Lower leg skin (tissue), 4 donors: ENCODE data around the gene NAE1. TPM values are rescaled to one million over a fixed set of nuclear protein-coding genes. Genes with fewer than 3 reads are reported as not detected.
"Not testable (repeated sequence)": the region's sequence is repeated elsewhere in the genome, so short reads cannot be mapped to it uniquely, and the experiment has no call there.

Source experiments
- DNase-seq, 2 donors: peaks; one replicate each; pipeline ENCODE4 v3.0.0-alpha.2; 2019; ENCODE audit warnings: low spot score in 2 of 2
- H3K4me3 ChIP-seq: fragments of 200-600 bp; sonication (generic); 2 replicates; pipeline ENCODE4 v1.5.1; 2017; ENCODE audit warnings: mild to moderate bottlenecking, low read depth; ENCODE audit not compliant: poor library complexity, severe bottlenecking
- CTCF ChIP-seq, 3 donors: fragments of 450-650 bp; IDR thresholded peaks; one replicate each; pipeline ENCODE4 v1.5.1; 2016; ENCODE audit warnings: antibody characterized with exemption in 3 of 3, mild to moderate bottlenecking in 3 of 3, moderate library complexity in 2 of 3
- POLR2A ChIP-seq, 2 donors: fragments of 450-650 bp; IDR thresholded peaks; one replicate each; pipeline ENCODE4 v1.6.1; 2016 to 2017; ENCODE audit warnings: antibody characterized with exemption in 2 of 2, mild to moderate bottlenecking in 1 of 2, moderate library complexity in 1 of 2
- WGBS, 2 donors: methylation state at CpG; one replicate each; pipeline ENCODE4 v1.1.5; 2018; 5-methylcytosine and 5-hydroxymethylcytosine counted together
- intact Hi-C: fragments of 100-400 bp; cut with DNase I; formaldehyde crosslinking; loops from one replicate; pipeline ENCODE4 v1.15.0; 2023; ENCODE audit warnings: low total_unique reads
- total RNA-seq, 4 donors: library from RNA; depleted of rRNA; stranded (reverse); fragments of >200 nt; gene quantifications; one replicate each; pipeline ENCODE4 v1.1.0, GENCODE V29; 2016

NAE1 gene
- total RNA-seq, 4 donors from 2014 or later: 36.9 to 49.1 (median 41.3) TPM

DNA sequence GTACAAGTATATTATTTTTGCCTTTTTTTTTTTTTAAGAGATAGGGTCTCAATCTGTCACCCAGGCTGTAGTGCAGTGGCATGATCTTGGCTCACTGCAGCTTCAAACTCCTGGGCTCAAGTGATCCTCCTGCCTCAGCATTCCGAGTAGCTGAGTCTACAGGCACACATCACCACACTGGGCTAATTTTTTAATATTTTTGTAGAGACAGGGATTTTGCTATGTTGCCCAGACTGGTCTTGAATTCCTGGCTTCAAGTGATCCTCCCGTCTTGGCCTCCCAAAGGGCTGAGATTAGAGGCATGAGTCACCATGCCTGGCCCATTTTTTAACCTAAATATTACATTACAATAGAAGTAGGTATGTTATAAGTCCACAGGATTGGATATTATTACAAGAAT lies 32.6 kb downstream of the NAE1 start:
- TF ChIP-seq CTCF (IDR thresholded peaks at IDR 0.05): no peak
- TF ChIP-seq POLR2A (IDR thresholded peaks at IDR 0.05): no peak
- intact Hi-C loops: no loop called here
- H3K4me3 ChIP-seq: no peak overlapping the region
- WGBS, 2 donors: 71 to 73% methylated on average over 2 of the region's 2 CpGs
- DNase-seq: no peak

DNA sequence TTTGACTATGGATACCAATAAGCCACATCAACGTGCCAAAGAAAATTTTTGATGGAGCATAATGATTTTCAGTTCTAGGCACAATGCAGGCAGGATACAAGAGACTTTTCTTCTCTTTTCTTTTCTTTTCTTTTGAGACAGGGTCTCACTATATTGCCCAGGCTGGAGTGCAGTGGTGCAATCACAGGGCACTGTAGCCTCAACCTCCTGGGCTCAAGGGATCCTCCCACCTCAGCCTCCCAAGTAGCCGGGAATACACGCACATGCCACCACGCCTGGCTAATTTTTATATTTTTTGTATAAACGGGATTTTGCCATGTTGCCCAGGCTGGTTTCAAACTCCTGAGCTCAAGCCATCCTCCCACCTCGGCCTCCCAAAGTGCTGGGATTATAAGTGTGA lies 36.8 kb downstream of the NAE1 start:
- H3K4me3 ChIP-seq, intact Hi-C loops, DNase-seq: not testable (repeated sequence)
- 90 to 91% methylated on average over 6 of the region's 6 CpGs for WGBS, 2 donors

DNA sequence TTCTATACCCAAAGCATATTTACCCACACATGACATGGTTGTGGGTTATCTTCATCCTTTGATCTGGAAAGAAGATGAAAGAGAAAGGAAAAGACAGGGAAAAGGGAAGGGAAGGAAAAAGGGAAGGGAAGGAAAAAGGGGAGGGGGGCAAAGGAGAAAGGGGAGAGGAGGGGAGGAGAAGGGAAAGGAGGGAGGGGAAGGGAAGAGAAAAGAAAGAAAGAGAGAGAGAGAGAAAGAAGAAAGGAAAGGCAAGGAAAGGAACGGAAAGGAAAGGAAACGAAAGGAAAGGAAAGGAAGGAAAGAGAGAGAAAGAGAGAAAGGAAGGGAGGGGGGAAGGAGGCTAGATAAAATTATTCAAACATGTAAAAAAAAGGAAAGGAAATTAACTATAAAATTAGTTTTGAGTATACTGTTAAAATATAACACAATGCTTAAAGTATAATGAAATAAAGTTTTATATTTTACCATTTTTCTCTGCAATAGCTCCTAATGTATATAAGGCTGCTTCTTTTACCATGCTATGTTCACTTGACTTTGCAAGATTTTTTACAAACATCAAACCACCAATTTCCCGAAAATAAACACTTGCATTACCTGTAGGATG lies 40.5 kb downstream of the NAE1 start:
- no peak for TF ChIP-seq POLR2A (IDR thresholded peaks at IDR 0.05)
- TF ChIP-seq CTCF (IDR thresholded peaks at IDR 0.05): no peak
- DNase-seq: no peak
- no peak overlapping the region for H3K4me3 ChIP-seq
- 69 to 70% methylated on average over 3 of the region's 3 CpGs for WGBS, 2 donors
- intact Hi-C loops: no loop called here

GRCh38 chr16:66787427-66787826 lies 43.3 kb downstream of the NAE1 start:
- no peak for DNase-seq
- WGBS, 2 donors: 97% methylated on average over 2 of the region's 2 CpGs
- TF ChIP-seq CTCF (IDR thresholded peaks at IDR 0.05): no peak
- no peak for TF ChIP-seq POLR2A (IDR thresholded peaks at IDR 0.05)
- intact Hi-C loops: no loop called here
- H3K4me3 ChIP-seq: no peak overlapping the region

- no peak overlapping the region for H3K4me3 ChIP-seq
- WGBS, 2 donors: 84 to 94% methylated on average over 3 of the region's 3 CpGs
- no peak for TF ChIP-seq CTCF (IDR thresholded peaks at IDR 0.05)
- no peak for TF ChIP-seq POLR2A (IDR thresholded peaks at IDR 0.05)
- DNase-seq: no peak
- intact Hi-C loops: no loop called here
Measured at GRCh38 chr16:66786551-66786950, 44.2 kb downstream of the NAE1 start.

DNA sequence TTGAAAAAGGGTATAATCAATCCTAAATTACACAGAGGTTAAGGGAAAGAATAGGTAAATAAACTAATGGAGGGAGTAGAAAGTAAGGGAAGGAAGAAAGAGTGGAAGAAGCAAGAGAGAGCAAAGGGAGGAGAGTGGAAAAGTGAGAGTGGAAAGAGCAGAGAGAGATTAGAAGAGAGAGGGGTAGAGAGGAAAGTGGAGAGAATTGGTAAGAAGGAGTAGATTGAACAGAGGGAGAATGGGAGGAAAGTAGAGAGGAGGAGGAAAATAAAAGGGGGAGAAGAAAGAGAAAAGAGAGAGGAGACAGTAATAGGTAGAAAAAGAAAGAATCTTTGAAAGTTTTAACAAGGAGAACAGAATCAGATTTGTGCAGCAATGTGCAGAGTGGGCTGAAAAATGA lies 54.3 kb downstream of the NAE1 start:
- intact Hi-C loops: no loop called here
- TF ChIP-seq POLR2A (IDR thresholded peaks at IDR 0.05): no peak
- TF ChIP-seq CTCF (IDR thresholded peaks at IDR 0.05): no peak
- H3K4me3 ChIP-seq: no peak overlapping the region
- no peak for DNase-seq
